Fibroblast of lung (primary cell): ENCODE results near the gene TREM1. TPM values are rescaled to one million over a fixed set of nuclear protein-coding genes. Genes with fewer than 3 reads are reported as not detected.

Experiments used
- DNase-seq, 2 donors: peaks; one replicate each; pipeline versions ENCODE4 v3.0.0 to v3.0.0-alpha.2; 2010; ENCODE audit warnings: low read depth in 2 of 2
- H2AFZ ChIP-seq: 2 replicates; pipeline ENCODE4 v1.5.1; 2012; ENCODE audit warnings: low read length, control low read depth, inconsistent platforms
- H3K27ac ChIP-seq: 2 replicates; pipeline ENCODE4 v1.5.1; 2011; ENCODE audit warnings: low read length, control low read depth; ENCODE audit not compliant: insufficient read depth
- H3K27me3 ChIP-seq: 2 replicates; pipeline ENCODE4 v1.5.1; 2011; ENCODE audit warnings: mild to moderate bottlenecking, low read length; ENCODE audit not compliant: control insufficient read depth, insufficient read depth
- H3K36me3 ChIP-seq: 2 replicates; pipeline ENCODE4 v1.5.1; 2011; ENCODE audit warnings: low read length; ENCODE audit not compliant: control insufficient read depth, insufficient read depth
- H3K4me1 ChIP-seq: 2 replicates; pipeline ENCODE4 v1.5.1; 2011; ENCODE audit warnings: low read length; ENCODE audit not compliant: control insufficient read depth, insufficient read depth; ENCODE audit errors: extremely low read depth
- H3K4me2 ChIP-seq: 2 replicates; pipeline ENCODE4 v1.5.1; 2011; ENCODE audit warnings: low read length, control low read depth; ENCODE audit not compliant: insufficient read depth; ENCODE audit errors: extremely low read depth
- H3K4me3 ChIP-seq, 4 experiments: fragments of 200-600 bp in 1 of 4; sonication (generic) in 1 of 4; replicated peaks in 1 of 4; 2 replicates each; pipeline ENCODE4 v1.5.1; 2011 to 2016; ENCODE audit warnings: low read length in 4 of 4, low read depth in 3 of 4, mild to moderate bottlenecking in 3 of 4, control low read depth in 2 of 4, inconsistent platforms in 1 of 4, mixed read lengths in 1 of 4; ENCODE audit not compliant: insufficient read depth in 1 of 4; ENCODE audit errors: control extremely low read depth in 1 of 4
- H3K79me2 ChIP-seq: 2 replicates; pipeline ENCODE4 v1.5.1; 2012; ENCODE audit warnings: mild to moderate bottlenecking, low read length, inconsistent platforms; ENCODE audit not compliant: control insufficient read depth, insufficient read depth
- H3K9ac ChIP-seq: 2 replicates; pipeline ENCODE4 v1.5.1; 2011; ENCODE audit warnings: mild to moderate bottlenecking, low read length, control low read depth; ENCODE audit not compliant: insufficient read depth
- H3K9me3 ChIP-seq: 2 replicates; pipeline ENCODE4 v1.5.1; 2012; ENCODE audit warnings: low read depth, low read length; ENCODE audit not compliant: control insufficient read depth, insufficient read depth
- H4K20me1 ChIP-seq: 2 replicates; pipeline ENCODE4 v1.5.1; 2011; ENCODE audit warnings: low read length; ENCODE audit not compliant: control insufficient read depth, insufficient read depth; ENCODE audit errors: extremely low read depth
- EZH2 ChIP-seq: IDR thresholded peaks from 2 replicates; pipeline ENCODE4 v1.5.1; 2012; ENCODE audit warnings: low read length, control low read depth, mild to moderate bottlenecking; ENCODE audit errors: missing control alignments
- polyA plus RNA-seq, 2 donors: library from polyadenylated mRNA; depleted of rRNA in 1 of 2; stranded (reverse) in 1 of 2; unstranded in 1 of 2; fragments of >200 nt; gene quantifications; 2 replicates each; pipeline ENCODE4 v1.2.1, GENCODE V29; 2011 to 2012; ENCODE audit warnings: missing spikeins in 1 of 2
- total RNA-seq: library from RNA; depleted of rRNA; stranded (reverse); fragments of >200 nt; gene quantifications from 2 replicates; pipeline ENCODE4 v1.2.1, GENCODE V29; 2014
- TF ChIP-seq, protein P1 (sequence below), 2 donors: IDR thresholded peaks in 1 of 2; conservative IDR thresholded peaks in 1 of 2; 1 replicate in 1 of 2; 2 replicates in 1 of 2; pipeline ENCODE4 v1.5.1; 2011 to 2012; ENCODE audit warnings: low read length in 2 of 2, control low read depth in 1 of 2, inconsistent platforms in 1 of 2, low read depth in 1 of 2, mild to moderate bottlenecking in 1 of 2

Gene TREM1
- total and polyA plus RNA-seq, 2 donors (not counting 1 experiment from before 2014, with no cell fraction given) = 0.25 TPM; not detected in 1

DNA sequence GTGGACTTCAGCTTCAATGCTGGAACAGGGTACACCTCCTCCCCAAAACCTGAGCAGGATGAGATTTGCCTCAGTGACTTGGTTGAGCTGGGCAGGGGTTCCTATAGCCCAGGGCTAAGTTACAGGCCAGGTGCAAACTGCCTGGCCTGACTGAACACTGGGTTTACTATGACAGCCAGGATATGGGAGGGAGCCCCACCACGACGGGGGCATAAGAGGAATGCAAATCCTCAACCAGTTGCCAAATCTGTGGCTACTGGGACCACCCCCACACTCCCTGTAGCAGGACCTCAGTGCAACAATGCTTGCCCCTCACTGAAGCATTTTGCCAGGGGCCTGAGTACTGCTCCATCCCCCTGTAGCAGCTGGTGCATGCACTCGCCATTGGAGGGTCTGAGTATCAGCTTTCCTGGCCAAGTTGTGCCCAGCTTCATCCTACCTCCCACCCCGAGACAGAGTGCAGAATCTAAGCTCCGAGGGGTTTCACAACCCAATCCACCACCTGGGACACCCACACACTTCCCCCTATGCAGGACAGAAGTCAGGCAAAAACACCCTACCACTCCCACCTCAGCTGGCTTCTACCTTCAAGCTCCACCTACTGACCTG, 30.7 kb downstream of the TREM1 start:
- no peak overlapping the region for H3K9ac ChIP-seq
- no peak overlapping the region for H3K4me3 ChIP-seq
- no peak for DNase-seq
- H3K9me3 ChIP-seq = no peaks in the 10 kb centered on the region
- TF ChIP-seq EZH2 = no peak
- TF ChIP-seq, protein P1, sequence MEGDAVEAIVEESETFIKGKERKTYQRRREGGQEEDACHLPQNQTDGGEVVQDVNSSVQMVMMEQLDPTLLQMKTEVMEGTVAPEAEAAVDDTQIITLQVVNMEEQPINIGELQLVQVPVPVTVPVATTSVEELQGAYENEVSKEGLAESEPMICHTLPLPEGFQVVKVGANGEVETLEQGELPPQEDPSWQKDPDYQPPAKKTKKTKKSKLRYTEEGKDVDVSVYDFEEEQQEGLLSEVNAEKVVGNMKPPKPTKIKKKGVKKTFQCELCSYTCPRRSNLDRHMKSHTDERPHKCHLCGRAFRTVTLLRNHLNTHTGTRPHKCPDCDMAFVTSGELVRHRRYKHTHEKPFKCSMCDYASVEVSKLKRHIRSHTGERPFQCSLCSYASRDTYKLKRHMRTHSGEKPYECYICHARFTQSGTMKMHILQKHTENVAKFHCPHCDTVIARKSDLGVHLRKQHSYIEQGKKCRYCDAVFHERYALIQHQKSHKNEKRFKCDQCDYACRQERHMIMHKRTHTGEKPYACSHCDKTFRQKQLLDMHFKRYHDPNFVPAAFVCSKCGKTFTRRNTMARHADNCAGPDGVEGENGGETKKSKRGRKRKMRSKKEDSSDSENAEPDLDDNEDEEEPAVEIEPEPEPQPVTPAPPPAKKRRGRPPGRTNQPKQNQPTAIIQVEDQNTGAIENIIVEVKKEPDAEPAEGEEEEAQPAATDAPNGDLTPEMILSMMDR (conservative IDR thresholded peaks at IDR 0.05 in 1 of 2, IDR thresholded peaks at IDR 0.05 in 1 of 2; ENCODE audit: low read depth in 1 of 2, low read length in 2 of 2) = no peak
- H3K4me1 ChIP-seq = no peaks in the 10 kb centered on the region
- H3K36me3 ChIP-seq = no peaks in the 10 kb centered on the region
- H3K27ac ChIP-seq = no peak overlapping the region
- no peak overlapping the region for H3K4me2 ChIP-seq
- no peaks in the 10 kb centered on the region for H3K79me2 ChIP-seq
- H2AFZ ChIP-seq = no peak overlapping the region
- no peaks in the 10 kb centered on the region for H3K27me3 ChIP-seq
- no peaks in the 10 kb centered on the region for H4K20me1 ChIP-seq

- Histone ChIP-seq H3K4me1 (no peaks in the 10 kb centered on the region), H3K79me2 (no peaks in the 10 kb centered on the region), H4K20me1 (no peaks in the 10 kb centered on the region), H3K4me2 (no peak overlapping the region), H3K27ac (no peak overlapping the region), H3K9me3 (no peaks in the 10 kb centered on the region), H3K4me3 (no peak overlapping the region), H3K27me3 (no peaks in the 10 kb centered on the region), H3K9ac (no peak overlapping the region), H2AFZ (no peak overlapping the region), H3K36me3 (no peaks in the 10 kb centered on the region)
- DNase-seq = no peak
- TF ChIP-seq, protein P1 (conservative IDR thresholded peaks at IDR 0.05 in 1 of 2, IDR thresholded peaks at IDR 0.05 in 1 of 2; ENCODE audit: low read depth in 1 of 2, low read length in 2 of 2) = no peak
These were observed 31.4 kb downstream of the TREM1 start for GRCh38 chr6:41255110-41255509.

DNA sequence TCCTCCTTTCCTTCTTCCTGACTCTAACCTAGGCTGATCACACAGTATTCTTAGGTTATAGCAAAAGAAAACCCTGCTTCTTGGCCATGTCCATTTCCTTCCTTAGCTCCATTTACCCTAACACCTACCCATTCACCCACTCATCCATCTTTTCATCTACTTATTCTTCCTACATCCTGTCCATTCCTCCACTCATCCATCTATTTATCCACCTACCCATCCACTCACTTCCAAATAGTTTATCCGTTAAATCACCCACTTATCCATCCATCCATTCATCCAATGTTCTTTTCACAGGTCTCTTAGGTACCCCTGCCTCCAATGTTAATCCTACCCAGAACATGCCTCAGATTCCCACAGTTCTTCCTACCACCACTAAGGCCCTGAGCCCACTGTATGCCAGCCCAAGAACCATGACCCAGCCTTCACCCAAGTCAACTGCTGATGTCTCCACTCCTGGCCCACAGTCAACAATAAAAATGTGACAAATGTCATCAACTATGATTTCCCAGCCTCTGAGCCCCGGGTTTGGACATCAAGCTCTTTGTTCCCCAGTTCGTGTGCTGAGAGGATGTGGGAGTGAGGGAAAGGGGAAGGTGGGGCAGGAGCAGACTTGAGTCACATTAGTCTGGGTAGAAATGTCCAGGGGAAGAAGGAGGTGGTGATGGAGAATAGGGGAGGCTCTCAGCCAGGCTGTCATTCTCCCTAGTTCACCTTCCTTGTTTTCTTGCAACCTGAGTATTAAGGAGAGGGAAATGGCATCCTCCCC, 33.9 kb downstream of the TREM1 start:
- no peaks in the 10 kb centered on the region for H3K36me3 ChIP-seq
- DNase-seq = no peak
- H3K4me2 ChIP-seq = no peak overlapping the region
- no peaks in the 10 kb centered on the region for H3K9me3 ChIP-seq
- no peak overlapping the region for H2AFZ ChIP-seq
- H3K4me1 ChIP-seq = no peaks in the 10 kb centered on the region
- no peaks in the 10 kb centered on the region for H3K27me3 ChIP-seq
- no peak for TF ChIP-seq EZH2
- TF ChIP-seq, protein P1 (conservative IDR thresholded peaks at IDR 0.05 in 1 of 2, IDR thresholded peaks at IDR 0.05 in 1 of 2; ENCODE audit: low read depth in 1 of 2, low read length in 2 of 2) = no peak
- H3K4me3 ChIP-seq = no peak overlapping the region
- H3K27ac ChIP-seq = no peak overlapping the region
- no peaks in the 10 kb centered on the region for H4K20me1 ChIP-seq
- H3K9ac ChIP-seq = no peak overlapping the region
- no peaks in the 10 kb centered on the region for H3K79me2 ChIP-seq
